HG02943 (cell line): Measurements from ENCODE around the gene KMT2A.
"Not testable (repeated sequence)": the region's sequence is repeated elsewhere in the genome, so short reads cannot be mapped to it uniquely, and the experiment has no call there.

Experiments used
- ATAC-seq: cut with Tn5 transposase; IDR thresholded peaks from one replicate; pipeline ENCODE4 v1.9.1; 2021; ENCODE audit warnings: mild to moderate bottlenecking, low read depth, moderate library complexity; ENCODE audit not compliant: unreplicated experiment

KMT2A gene

DNA sequence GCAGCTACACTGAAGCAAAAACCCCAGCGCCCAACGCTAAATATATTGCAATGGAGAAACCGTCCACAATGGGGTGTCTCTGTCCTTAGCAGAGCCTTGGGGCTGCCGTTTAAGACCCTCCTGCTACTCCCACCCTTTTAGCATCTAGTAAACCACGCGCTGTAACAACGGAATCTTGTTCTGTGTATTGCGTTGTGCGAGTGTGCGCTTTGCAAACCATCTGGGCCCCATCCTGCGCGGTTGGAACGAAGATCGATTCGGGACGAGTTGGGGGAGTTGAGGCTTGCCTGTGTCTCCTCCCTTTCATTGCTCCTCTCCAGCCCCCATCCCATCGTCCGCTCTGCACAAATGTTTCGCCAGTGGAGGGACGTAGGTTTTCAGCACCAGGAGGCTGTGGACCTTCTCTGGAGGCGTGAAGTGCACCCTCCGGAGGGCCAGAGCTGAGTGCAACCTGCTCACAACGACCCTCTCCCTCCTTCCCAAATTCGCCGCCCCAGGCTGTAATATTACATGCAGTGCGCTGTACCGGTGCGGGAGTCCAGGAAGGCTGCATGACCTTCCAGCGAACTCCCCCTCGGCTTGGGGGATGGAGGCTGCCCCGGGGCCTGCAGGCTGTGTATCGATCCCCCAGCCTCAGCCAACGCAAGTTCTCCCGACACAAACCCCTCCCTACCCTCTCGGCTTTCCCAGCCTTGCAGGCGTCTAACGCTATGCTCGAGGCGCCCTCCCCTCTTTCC is 1.6 kb upstream of the KMT2A start:
- no peak for ATAC-seq

DNA sequence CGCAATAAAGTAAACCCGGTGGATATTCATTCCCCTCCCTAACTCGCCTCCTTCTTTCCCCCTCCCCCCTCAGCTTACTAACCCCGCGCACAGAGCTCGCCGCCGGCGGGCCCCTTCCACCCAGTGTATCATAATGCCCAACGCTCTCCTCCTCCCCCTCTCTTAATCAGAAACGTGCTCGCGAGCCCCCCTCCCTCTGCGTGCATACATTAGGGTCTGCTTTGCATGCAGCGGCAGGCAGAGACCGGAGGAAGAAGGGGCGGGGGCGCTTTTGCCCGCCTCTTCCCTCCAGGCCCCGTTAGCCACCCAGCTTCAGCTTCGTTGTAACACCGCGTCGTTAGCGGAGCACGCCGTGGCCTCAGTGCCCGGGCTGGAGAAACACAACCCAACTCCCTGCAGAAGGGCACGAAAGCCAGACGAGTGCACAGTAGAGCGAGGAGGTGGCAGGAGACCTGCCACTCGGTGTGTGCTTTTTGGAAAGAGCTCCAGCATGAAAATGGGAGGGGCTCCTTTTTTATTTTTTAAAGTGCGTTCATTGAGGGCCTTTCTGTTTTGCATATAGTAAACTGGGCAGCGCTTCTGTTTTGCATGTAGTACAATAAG is 901 bp upstream of the KMT2A start:
- ATAC-seq = peak; percentile 34

- peak; percentile 6 for ATAC-seq
Measured at GRCh38 chr11:118436639-118437207, 431 bp downstream of the KMT2A start.

DNA sequence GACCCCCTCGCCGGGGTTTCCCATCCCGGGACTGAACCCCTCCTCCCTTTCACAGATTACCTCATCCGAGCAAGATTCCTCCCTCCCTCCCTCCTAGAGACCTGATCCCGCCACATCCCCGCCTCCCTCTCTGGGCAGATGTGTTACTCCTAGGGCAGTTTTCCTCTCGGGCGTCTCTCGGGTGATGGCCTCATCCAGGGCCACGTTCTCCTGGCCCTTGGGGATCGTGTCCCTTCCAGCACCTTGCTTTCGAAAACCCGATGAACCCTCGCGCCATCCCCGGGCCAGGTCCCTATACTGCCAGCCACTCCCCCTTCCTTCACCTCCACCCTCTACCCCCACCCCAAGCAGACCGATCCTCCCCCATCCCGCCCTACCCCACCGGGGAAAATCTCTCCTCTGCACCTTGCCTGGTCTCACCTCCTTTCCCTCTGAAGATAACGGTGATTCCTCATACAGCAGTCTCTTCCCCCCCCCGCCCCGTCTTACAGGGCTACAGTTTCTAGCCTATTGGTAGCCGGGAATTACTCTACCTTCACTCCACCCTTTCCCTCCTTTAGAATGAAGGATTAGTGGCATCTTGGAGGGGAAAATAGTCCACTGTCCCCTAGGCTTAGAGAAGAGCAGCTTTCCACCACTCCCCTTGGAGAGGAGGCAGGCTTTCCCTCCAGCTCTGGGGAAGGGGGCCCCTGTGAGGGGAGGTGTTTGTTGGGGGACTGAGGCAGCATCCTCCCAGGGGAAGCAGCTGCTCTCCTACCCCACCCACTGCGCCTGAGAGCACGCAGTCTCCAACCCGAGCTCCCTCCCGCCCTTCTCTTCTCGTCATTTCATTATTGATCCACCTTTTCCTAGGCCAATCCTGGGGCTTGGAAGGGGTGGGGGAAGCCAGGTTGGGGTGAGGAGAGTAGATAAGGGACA is 1.2 kb downstream of the KMT2A start:
- ATAC-seq = no peak

DNA sequence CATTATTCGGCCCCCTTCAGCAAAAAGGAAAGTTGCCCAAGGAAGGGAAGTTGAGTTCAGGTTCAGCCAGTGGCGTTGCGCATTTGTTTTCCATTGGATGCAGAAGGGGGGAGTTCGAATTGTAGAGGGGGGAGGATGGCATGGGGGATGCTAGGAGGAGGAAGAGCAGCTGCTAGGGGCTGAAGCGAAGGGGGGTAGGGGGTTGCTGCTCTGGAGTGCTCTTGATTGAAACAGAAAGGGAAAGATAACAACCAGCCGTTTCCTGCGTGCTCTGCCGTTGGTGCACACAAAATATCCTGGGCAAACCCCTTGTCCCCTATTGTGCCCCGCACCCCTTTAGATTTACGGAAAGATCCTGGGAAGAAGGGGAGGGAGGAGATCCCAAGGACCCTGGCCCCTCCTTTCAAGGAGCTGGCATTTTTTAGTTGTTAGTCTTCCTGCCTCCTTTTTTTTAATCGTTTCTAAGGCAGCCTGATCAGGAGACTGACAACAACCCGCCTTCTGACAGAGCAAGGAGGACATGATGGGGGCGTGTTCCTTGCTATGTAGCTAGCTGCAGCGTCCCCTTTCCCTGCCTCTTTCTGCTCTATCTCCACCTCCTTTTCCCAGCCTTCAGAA is 2.1 kb downstream of the KMT2A start:
- no peak for ATAC-seq

DNA sequence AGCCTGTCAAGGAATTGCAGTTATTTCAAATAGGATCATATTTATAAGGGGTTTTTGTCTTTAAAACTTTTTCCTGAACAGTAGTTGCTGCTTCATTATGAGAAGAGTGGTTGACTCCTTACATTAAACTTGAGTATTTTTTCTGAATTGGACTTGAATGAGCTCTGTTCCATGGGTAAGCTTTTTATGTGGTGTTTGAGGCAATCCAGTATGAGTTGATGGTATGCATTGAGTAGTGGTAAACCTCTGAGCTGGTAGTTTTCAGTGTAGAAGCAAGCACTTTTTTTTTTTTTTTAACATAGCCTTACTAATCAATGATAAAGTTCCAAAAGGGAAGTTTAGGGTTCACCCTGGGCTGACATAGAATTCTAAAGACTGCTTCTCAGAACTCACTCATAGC is 3.4 kb downstream of the KMT2A start:
- ATAC-seq = no peak

DNA sequence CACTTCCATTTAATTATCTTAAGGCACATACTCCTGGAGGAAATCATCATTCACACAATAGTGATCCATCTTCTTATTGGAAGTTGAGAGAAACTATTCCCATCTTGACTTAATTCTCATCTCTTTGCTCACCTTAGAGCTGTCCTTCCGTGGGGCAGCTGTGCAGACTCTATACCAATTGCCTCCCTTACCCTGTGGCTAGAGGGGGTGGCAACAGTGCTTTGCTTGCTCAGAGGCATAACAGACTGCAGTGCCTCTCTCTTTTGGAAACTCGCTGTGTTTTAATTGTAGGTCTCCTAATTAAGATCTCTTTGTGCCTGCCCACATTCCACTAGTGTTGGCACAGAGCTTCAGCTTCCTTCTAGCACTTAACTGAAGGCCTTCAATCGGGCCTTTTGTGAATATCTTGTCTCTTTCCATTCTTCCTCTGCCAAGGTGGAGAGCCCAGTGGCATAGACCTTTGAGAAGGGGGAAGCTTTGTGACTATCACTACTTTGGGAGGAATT is 5.5 kb downstream of the KMT2A start:
- no peak for ATAC-seq

GRCh38 chr11:118442301-118442700 is 6.0 kb downstream of the KMT2A start:
- no peak for ATAC-seq

DNA sequence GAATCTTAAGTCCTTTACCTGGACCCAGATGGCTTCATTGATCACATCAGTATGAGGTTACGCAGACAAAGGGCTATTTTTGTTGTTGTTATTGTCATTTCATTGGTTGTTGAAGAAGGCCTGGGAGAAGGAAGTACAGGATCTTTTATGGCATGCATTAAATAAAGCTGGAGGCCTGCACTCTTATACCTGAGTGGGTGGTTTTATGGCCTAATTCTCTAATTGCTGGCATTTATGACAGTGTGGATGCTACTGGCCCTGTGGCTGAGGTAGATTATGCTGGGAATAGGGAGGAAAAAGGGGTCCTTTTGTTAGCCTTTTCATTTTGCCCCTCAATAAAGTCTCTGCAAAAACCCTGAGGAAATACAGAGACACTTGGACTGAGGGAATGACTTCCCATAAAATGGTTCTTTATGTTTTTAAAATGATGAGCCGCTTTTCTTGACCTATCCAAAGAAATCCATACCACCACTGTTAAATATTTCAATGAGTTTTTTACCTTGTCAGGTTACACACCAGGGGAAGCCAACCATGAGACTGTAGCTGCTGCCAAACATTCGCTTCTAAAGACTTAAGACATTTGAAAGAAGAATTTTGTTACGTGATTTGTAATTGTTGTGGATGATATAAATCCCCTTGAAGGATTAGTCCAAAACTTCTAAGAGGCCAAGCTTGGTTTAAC is 6.8 kb downstream of the KMT2A start:
- no peak for ATAC-seq

- no peak for ATAC-seq
Measured at GRCh38 chr11:118443590-118444218, 7.4 kb downstream of the KMT2A start.

GRCh38 chr11:118447423-118447822 is 11.1 kb downstream of the KMT2A start:
- ATAC-seq = no peak

- ATAC-seq = peak; percentile 70
Measured at GRCh38 chr11:118448294-118448693, 12.0 kb downstream of the KMT2A start.

- ATAC-seq = no peak
Measured at GRCh38 chr11:118449316-118449918, 13.1 kb downstream of the KMT2A start.

- ATAC-seq = no peak
Measured at GRCh38 chr11:118450451-118450850, 14.2 kb downstream of the KMT2A start.

DNA sequence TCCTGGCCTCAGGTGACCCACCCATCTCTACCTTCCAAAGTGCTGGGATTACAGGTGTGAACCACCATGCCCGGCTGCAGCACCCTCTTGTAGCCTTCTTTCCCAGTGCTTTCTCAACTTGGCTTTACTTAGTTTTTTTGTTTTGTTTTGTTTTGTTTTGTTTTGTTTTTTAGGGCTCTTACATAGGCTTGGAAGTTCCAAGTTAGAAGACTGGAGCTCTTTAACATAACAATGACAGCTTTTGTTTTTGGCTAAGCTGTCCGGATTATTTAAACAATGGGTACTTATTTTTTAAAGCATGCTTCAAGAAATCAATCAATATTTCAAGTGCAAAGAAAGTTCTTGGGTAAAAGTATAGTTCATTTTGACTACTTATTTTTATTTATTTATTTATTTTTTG is 25.9 kb downstream of the KMT2A start:
- no peak for ATAC-seq

GRCh38 chr11:118468968-118469367 is 32.7 kb downstream of the KMT2A start:
- ATAC-seq = not testable (repeated sequence)

DNA sequence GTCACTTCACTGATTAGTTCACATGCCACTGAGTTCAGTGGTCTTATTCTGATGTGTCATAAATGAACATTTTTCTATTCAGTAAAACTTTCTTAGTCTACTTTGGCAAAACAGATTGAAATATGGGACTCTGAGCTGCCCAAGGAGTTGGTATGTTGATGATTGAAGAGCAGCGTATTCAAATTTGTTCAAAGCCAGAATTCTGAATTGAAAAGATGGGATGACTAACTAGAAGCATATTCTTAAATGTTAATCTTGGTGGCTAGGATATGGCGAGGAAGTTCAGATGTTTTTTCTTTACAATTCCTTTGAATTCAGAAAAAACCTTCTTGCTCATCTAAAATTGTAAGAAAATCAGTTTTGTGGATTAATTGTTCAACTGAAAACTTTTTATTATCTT is 34.7 kb downstream of the KMT2A start:
- no peak for ATAC-seq

DNA sequence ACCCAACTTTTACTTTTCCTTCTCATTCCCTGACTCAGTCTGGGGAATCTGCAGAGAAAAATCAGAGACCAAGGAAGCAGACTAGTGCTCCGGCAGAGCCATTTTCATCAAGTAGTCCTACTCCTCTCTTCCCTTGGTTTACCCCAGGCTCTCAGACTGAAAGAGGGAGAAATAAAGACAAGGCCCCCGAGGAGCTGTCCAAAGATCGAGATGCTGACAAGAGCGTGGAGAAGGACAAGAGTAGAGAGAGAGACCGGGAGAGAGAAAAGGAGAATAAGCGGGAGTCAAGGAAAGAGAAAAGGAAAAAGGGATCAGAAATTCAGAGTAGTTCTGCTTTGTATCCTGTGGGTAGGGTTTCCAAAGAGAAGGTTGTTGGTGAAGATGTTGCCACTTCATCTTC is 37.2 kb downstream of the KMT2A start:
- no peak for ATAC-seq

GRCh38 chr11:118476676-118477075 is 40.4 kb downstream of the KMT2A start:
- no peak for ATAC-seq
